ENCODE measurements around the gene IMMP2L. TPM values are rescaled to one million over a fixed set of nuclear protein-coding genes. Genes with fewer than 3 reads are reported as not detected.

The IMMP2L gene
- total and polyA plus RNA-seq, 2 of the 13 experiments (the other 11 are each of a cell fraction or from before 2014, with no cell fraction given) = 7.8 to 16.9 TPM

GRCh38 chr7:111605246-111605645 is 43.0 kb upstream of the IMMP2L start:
- ChIA-PET POLR2A (no interaction called here), CTCF (ENCODE audit: low intra/inter-chr PET ratio, low total read pairs) (no interaction called here)
- Histone ChIP-seq H3K27ac (ENCODE audit: extremely low read length, insufficient read depth, low read length) (no peak overlapping the region), H3K27me3 (ENCODE audit: control insufficient read depth in 1 of 2, insufficient read depth in 2 of 2, low read length in 2 of 2) (0 out of 5 replicates have a peak, but pooled peaks cover 0 to 2% of the 10 kb centered on the region in 2 experiments), H3K4me1 (ENCODE audit: insufficient read depth, low read length) (no peaks in the 10 kb centered on the region), H2AFZ (ENCODE audit: low read length) (no peak overlapping the region), H3K9me3 (ENCODE audit: low read length) (no peaks in the 10 kb centered on the region), H3K79me2 (ENCODE audit: insufficient read depth, low read length) (no peaks in the 10 kb centered on the region), H4K20me1 (ENCODE audit: insufficient read depth, low read length) (no peaks in the 10 kb centered on the region), H3K4me3 (replicated peaks in 1 of 3; ENCODE audit: insufficient read depth in 1 of 3, low read depth in 2 of 3, low read length in 3 of 3) (no peak overlapping the region), H3K4me2 (ENCODE audit: low read depth, low read length) (no peak overlapping the region), H3K9ac (ENCODE audit: insufficient read depth, low read depth, low read length) (no peak overlapping the region), H3K36me3 (replicated peaks in 1 of 2; ENCODE audit: control insufficient read depth in 1 of 2, insufficient read depth in 2 of 2, low read length in 2 of 2) (no peaks in the 10 kb centered on the region)
- in situ Hi-C loops (cut with HindIII; ENCODE audit: extremely low pct_ligation_motif_present, low pct_unique_long_range_greater_than_20kb) = no loop called here
- no TSS peak for BruUV-seq (replicated peaks)
- FAIRE-seq (no peak), ATAC-seq (no peak), DNase-seq (ENCODE audit: low spot score) (no peak)
- intact Hi-C loops (cut with micrococcal nuclease; ENCODE audit: unreplicated experiment) = no loop called here
- 0% methylated on average over 1 of the region's 1 CpG for WGBS (ENCODE audit: low lambda C conversion rate)
- no peak for TF ChIP-seq ZNF264 (CRISPR knock-in tag; IDR thresholded peaks at IDR 0.05)
- TF ChIP-seq THAP11 (CRISPR knock-in tag; IDR thresholded peaks at IDR 0.05) = no peak
- TF ChIP-seq, protein P1, sequence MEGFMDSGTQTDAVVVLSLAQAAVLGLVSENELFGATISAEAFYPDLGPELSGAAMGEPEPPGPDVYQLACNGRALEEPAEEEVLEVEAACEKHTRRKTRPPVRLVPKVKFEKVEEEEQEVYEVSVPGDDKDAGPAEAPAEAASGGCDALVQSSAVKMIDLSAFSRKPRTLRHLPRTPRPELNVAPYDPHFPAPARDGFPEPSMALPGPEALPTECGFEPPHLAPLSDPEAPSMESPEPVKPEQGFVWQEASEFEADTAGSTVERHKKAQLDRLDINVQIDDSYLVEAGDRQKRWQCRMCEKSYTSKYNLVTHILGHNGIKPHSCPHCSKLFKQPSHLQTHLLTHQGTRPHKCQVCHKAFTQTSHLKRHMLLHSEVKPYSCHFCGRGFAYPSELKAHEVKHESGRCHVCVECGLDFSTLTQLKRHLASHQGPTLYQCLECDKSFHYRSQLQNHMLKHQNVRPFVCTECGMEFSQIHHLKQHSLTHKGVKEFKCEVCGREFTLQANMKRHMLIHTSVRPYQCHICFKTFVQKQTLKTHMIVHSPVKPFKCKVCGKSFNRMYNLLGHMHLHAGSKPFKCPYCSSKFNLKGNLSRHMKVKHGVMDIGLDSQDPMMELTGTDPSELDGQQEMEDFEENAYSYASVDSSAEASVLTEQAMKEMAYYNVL (CRISPR knock-in tag; IDR thresholded peaks at IDR 0.05; ENCODE audit: borderline replicate concordance) = no peak
- no peak for TF ChIP-seq ZFP90 (CRISPR knock-in tag; IDR thresholded peaks at IDR 0.05; ENCODE audit: borderline replicate concordance)
- no peak for TF ChIP-seq EZH2 (conservative IDR thresholded peaks at IDR 0.05; ENCODE audit: low read depth, low read length)
- TF ChIP-seq EP300 (IDR thresholded peaks at IDR 0.05; ENCODE audit: low read depth in 2 of 2, low read length in 2 of 2) = no peak
- TF ChIP-seq EP300 (CRISPR knock-in tag; IDR thresholded peaks at IDR 0.05; ENCODE audit: borderline replicate concordance) = no peak

DNA sequence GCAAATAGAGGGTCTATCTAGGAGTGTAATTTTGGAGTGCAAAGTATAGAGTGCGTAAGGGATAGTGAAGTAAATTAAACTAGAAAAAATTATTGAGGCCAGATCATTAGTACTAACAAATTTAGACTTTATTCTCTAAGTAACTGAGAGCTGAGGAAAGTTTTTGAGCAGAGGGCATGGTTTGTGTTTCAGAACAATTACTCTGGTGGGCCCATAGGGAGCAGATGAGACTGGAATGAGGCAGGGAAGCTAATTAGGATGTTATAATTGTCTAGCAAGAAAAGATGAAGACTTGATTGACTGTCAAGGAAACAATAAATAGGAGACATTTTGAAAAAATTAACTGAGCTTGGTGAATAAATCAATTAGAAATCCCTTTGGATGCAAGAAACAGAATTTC is 37.8 kb upstream of the IMMP2L start:
- ChIA-PET CTCF (ENCODE audit: low intra/inter-chr PET ratio, low total read pairs) (no interaction called here), POLR2A (no interaction called here)
- H3K27me3 ChIP-seq (ENCODE audit: control insufficient read depth in 1 of 2, insufficient read depth in 2 of 2, low read length in 2 of 2) = 0 out of 5 replicates have a peak, but pooled peaks cover 0 to 2% of the 10 kb centered on the region in 2 experiments
- intact Hi-C loops (cut with micrococcal nuclease; ENCODE audit: unreplicated experiment) = no loop called here
- WGBS (ENCODE audit: low lambda C conversion rate) = 86% methylated on average over 1 of the region's 1 CpG
- FAIRE-seq (no peak), ATAC-seq (no peak), DNase-seq (ENCODE audit: low spot score) (no peak)
- no peak overlapping the region for H3K4me2 ChIP-seq (ENCODE audit: low read depth, low read length)
- H4K20me1 ChIP-seq (ENCODE audit: insufficient read depth, low read length) = no peaks in the 10 kb centered on the region
- no peak overlapping the region for H3K9ac ChIP-seq (ENCODE audit: insufficient read depth, low read depth, low read length)
- no peaks in the 10 kb centered on the region for H3K79me2 ChIP-seq (ENCODE audit: insufficient read depth, low read length)
- H2AFZ ChIP-seq (ENCODE audit: low read length) = no peak overlapping the region
- BruUV-seq (replicated peaks) = no TSS peak
- H3K4me1 ChIP-seq (ENCODE audit: insufficient read depth, low read length) = no peaks in the 10 kb centered on the region
- in situ Hi-C loops (cut with HindIII; ENCODE audit: extremely low pct_ligation_motif_present, low pct_unique_long_range_greater_than_20kb) = no loop called here
- H3K36me3 ChIP-seq (replicated peaks in 1 of 2; ENCODE audit: control insufficient read depth in 1 of 2, insufficient read depth in 2 of 2, low read length in 2 of 2) = no peaks in the 10 kb centered on the region
- H3K4me3 ChIP-seq (replicated peaks in 1 of 3; ENCODE audit: insufficient read depth in 1 of 3, low read depth in 2 of 3, low read length in 3 of 3) = no peak overlapping the region
- no peaks in the 10 kb centered on the region for H3K9me3 ChIP-seq (ENCODE audit: low read length)
- no peak overlapping the region for H3K27ac ChIP-seq (ENCODE audit: extremely low read length, insufficient read depth, low read length)
- no peak for TF ChIP-seq ZNF530 (CRISPR knock-in tag; IDR thresholded peaks at IDR 0.05; ENCODE audit: low read depth)
- TF ChIP-seq ZNF382 (CRISPR knock-in tag; IDR thresholded peaks at IDR 0.05; ENCODE audit: borderline replicate concordance) = no peak
- no peak for TF ChIP-seq MAFG (CRISPR knock-in tag; IDR thresholded peaks at IDR 0.05)
- TF ChIP-seq TBL1XR1 (IDR thresholded peaks at IDR 0.05; ENCODE audit: borderline replicate concordance, low read length, partially characterized antibody) = no peak
- no peak for TF ChIP-seq FOXO1 (CRISPR knock-in tag; IDR thresholded peaks at IDR 0.05)
- TF ChIP-seq GTF2F1 (IDR thresholded peaks at IDR 0.05; ENCODE audit: low read length) = no peak
- TF ChIP-seq IRF1 (CRISPR knock-in tag; IDR thresholded peaks at IDR 0.05; ENCODE audit: low read depth) = no peak
- TF ChIP-seq ZNF143 (CRISPR knock-in tag; IDR thresholded peaks at IDR 0.05) = no peak
- TF ChIP-seq SRSF4 (IDR thresholded peaks at IDR 0.05; ENCODE audit: low read depth, low read length, poor library complexity, severe bottlenecking) = no peak
- TF ChIP-seq, protein P2, sequence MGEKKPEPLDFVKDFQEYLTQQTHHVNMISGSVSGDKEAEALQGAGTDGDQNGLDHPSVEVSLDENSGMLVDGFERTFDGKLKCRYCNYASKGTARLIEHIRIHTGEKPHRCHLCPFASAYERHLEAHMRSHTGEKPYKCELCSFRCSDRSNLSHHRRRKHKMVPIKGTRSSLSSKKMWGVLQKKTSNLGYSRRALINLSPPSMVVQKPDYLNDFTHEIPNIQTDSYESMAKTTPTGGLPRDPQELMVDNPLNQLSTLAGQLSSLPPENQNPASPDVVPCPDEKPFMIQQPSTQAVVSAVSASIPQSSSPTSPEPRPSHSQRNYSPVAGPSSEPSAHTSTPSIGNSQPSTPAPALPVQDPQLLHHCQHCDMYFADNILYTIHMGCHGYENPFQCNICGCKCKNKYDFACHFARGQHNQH (CRISPR knock-in tag; IDR thresholded peaks at IDR 0.05) = no peak

Data from HepG2 (cell line).